ENCODE results near the gene ZNF646.

DNA sequence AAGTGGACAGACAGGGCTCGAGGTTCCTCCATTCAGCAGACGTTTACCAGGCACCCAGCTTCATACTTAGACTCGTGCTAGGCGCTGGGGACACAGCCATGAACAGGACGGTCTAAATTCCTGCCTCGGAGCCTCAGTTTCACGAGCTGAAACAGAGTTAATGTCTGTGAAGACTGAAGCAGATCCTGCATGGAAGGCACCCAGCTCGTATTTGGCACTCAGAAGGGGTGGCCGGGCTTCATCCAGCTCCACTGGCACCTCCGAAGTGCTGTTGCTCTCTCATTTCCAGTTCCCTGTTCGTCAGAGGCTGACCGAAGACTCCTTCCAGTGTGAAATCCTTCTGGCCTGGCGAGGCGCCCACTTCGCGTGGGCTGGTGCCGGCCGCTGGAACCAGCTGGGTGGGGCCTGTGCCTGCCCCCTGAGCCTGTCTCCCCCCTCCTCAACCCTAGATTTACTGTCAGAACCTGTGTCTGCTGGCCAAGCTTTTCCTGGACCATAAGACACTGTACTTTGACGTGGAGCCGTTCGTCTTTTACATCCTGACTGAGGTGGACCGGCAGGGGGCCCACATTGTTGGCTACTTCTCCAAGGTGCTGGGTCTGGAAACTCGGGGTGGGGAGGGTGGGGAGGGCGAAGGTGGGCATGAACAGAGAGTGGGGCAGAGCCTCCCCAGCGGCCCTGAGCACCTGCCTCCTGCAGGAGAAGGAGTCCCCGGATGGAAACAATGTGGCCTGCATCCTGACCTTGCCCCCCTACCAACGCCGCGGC is 55.5 kb downstream of the ZNF646 start:
- TF ChIP-seq CTCF (IDR thresholded peaks at IDR 0.05) = no peak
- TF ChIP-seq POLR2A (IDR thresholded peaks at IDR 0.05) = peak; percentile 20

Data from prostate gland (tissue), 2 donors.